ENCODE measurements around the gene NFYB.
"Not testable (repeated sequence)": the region's sequence is repeated elsewhere in the genome, so short reads cannot be mapped to it uniquely, and the experiment has no call there.

Gene NFYB

DNA sequence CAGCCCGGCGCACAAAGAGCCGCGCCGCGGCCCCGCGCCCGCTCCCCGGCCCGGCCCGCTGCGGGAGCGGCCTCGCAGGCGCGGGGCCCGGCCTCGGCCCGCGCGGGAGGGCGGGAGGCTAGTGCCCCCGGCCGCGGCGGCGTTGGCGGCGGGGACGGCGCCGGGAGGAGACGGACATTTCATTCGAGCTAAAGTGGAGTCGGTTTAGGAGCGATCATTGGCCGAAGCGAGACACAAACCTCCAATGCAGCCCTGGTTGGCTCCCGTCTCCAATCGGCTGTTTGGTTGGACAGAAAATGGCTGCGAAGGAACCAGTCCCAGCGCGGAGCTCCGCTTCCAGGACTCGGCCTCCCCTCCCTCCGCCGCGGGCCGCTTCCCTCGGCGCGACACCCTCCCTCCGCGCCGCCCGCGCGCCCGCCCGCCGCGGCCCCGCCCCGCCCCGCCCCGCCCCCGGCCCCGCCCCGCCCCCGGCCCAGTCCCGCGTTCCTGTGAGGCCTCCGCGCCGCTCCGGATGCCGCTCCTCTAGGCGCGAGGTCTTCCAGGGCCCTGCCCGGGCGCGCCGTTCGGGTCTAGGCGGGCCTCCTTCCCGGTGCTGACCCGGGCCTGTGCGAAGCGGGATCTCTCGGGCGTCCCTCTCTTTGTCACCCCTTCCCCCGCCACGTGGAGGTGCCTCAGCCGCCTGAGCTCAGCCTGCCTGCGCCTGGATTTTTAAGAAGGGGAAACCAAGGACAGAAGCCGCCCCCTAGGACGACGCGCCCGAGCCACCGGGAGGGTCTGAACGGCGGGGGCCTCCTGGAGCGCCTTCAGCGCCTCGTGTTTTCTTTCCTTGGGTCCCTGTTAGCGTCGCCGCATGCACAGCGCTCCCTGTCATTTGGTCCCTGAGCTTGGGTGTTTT is at the start of gene NFYB:
NFYB (minus strand) TSS at position 309 of the 895 bp plus-strand sequence. CDS start 2,757 bp downstream, outside the sequence.
- peak; percentile 97 for ATAC-seq

DNA sequence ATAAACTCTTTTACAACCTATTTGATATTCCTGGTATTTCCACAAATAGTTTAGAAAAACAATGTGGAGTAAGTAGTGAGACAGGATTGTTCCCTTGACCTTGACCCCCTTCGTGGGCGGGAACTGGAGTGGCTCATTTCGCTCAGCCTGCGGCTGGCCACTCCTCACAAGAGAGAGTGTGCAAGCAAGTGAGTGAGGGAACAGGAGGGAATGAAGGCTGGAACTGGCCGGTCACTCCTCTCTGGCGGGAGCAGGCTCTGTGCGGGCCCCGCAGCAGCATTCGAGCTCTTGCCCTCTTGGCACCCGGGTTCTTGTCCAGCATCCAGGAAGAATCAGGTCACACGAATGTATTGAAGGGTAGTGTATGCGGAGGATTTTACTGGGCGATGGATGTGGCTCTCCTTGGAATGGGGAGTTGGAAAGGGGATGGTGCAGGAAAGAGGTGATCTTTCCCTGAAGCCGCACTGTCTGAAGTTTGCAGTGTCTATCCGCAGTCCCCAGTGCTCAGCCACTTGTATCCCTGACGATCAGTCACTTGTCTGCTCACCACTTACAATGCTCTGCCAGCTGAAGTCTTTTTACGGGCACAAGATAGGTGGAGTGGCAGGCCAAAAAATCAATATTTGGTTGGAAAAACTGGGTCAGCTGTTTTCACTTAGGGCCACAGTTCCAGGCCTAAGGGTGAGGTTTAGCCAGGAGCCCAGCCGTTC is 49.6 kb upstream of the NFYB start:
- ATAC-seq = no peak

DNA sequence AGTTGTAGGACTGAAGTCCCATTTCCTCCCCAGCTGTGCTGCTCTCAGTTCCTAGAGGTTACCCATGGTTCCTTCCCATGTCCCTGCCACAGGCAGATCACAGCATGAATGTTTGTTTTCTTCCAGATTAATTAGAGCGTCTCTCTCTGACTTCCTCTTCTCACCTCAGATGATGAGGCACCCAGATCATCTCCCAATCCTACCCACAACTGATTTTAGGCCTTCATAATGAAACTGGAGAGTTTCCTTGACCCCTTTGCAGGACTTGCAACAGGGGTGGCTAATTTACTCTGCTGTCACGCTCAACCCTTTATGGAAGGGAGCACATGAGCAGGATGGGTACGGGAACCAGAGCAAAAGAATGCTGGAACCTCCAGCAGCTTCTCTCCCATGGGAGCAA is 45.4 kb upstream of the NFYB start:
- ATAC-seq = no peak

DNA sequence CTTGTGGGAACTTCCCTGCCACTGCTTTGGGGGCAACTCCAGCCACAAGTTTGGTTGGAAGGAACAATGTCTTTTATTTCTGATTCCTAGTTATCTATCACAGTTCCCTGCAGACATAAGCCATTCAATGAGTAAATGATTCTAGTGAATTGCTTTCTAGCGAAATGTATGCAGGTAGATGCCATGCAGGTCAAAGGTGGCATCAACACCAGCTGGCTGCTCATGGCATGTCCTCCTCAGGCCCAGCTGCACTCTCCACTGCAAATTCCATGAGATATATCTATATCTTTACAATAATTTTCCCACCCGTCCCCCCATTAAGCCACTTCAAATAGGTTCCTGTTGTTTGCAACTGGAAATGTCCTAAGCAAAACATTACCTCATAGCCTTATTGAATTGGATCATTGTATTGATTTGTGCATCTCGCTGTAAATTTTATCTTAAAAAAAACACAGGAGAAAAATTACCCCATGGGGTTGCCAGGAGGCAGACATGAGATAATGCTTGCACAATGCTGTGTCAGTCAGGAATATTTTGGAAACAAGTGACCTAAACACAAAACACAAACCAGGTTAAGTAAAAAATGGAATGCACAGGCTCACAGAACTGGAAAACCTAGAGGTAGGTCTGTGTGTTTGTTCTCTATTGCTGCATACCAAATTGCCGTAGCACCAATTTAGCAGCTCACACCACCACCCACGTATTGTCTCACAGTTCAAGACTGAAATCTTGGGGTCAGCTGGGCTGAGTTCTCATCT is 44.8 kb upstream of the NFYB start:
- no peak for ATAC-seq

DNA sequence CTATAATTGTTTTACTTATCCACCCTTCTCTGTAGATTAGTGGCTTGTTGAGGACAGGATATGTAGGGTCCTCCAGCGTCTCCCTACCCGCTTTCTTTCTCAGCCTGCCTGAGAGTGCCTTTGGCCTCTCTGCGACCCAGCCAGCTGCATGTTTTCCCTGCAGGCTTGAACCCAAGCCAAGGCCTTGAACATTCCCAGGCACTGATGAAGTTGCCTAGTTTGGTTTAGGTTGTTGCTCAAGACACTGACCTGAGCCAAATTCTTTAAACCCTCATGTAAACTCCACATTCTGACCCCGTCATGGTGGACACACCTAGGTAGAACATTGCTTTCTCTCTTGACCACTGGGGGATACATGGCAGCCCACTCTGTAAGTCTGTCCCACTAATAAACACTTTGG is 44.1 kb upstream of the NFYB start:
- ATAC-seq = no peak

DNA sequence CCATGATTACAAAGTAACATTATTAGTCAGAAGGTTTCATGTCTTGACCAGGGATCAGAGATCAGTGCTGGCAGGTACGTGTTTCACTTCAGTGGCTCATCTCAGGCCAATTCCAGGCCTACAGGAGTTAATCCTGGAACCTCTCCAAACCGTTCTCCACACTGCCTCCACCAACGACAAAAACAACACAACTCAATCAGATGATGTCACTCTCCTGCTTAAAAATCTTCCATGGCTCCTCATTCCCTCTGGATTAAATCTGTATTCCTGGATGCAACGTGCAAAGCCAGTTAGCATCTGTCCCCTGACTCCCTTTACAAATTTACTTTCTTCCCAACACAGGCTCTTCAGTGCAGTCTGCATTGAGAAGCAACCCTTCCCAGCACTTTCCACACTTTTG is 43.3 kb upstream of the NFYB start:
- ATAC-seq = no peak

DNA sequence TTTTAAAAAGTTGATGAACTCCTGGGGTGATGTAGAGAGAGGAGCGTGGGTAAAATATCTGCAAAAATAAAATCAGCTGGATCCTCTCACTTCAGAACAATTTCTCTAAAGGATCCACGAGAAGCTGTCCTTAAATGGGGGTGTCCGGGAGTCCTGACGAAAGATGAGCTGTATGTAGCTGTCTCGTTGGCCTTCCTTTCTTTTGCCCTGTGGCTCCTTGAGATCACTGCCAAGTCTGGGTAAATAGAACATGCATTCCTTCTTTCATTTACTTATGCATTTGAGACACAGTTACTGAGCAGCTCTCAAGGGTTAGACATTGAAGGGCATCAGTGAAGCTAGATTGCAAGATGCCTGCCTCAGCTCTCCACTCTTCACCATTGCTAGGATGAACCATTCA is 42.4 kb upstream of the NFYB start:
- no peak for ATAC-seq

DNA sequence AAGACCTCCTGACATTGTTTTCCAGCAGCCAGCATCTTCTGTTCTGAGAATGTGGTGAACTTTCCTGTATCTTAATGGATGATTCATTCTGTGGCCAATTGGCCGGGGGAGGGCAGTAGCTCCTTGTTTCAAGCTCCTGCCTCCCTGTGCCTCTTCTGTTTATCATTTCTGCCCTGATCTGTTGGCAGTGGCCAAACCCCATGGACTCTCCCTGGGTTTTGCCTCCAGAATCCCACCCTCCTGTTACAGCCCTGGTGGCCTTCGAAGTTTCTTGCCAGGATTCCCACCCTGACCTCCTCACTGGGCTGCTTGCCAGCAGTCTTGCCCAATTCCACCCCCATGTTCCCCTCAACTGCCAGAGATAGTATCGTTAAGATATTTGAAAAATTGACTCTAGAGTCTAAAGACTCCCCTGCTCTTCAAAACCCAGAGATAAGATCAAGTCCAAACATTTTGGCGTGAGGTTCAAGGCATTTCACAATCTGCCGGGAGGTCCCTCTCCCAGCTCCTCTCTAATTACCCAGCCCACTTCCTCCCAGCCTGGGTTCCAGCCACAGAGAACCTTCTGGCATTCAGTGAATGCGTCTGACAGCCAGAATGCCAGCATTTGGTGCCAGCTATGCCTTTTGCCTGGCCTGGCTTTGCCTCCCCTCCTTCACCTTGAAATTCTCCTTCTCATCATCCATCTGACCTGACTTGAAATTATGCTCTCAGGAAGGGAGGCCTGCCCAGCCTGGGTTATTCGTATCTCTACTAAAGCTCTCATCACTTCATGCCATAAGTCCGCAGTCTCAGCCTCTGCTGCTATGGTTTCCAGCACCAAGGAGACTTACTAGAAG is 39.9 kb upstream of the NFYB start:
- no peak for ATAC-seq

DNA sequence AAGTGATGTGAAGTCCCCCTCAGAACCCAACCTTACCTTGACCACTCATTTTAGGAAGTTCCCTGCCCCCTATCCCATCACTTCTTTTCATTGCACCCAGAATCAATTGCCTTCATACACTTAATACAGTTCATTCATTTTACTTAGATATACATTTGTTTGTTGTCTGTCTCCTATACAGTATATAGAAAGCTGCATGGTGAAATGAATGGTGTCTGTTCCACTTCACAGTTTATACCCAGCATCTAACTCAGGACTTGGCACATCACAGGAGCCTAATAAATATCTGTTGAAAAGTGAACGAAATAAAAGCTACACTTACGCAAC is 39.3 kb upstream of the NFYB start:
- no peak for ATAC-seq

DNA sequence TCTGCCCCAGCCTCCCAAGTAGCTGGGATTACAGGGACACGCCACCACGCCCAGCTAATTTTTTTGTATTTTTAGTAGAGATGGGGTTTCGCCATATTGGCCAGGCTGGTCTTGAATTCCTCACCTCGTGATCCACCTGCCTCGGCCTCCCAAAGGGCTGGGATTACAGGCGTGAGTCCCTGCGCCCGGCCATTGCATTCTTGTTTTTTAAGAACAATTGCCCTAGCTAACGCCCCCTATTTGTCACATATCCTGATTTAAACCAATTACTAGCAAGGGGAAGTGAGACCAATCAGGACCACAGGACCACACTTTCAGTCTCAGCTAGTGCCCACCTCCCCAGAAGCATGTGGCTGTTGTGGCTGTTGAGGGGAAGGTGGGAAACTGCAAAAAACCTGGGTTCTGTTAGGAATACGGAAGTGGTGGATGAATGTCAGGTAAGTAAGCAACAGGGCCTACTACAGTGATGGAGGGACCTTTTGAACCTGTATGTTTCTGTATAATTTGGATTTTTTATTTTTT is 37.8 kb upstream of the NFYB start:
- ATAC-seq = no peak

DNA sequence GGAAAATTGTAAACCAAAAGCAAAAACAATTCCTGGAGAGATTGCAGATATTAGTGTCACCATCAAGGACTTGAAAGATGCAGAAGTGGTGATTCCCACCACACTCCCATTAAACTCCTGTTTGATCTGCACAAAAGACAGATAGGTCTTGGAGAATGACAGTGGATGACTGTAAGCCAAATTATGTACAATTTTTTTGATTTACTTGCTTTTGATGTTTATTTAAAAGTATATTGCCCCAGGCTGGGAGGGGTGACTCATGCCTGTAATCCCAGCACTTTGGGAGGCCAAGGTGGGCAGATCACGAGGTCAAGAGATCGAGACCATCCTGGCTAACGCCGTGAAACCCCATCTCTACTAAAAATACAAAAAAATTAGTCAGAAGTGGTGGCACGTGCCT is 35.8 kb upstream of the NFYB start:
- not testable (repeated sequence) for ATAC-seq

DNA sequence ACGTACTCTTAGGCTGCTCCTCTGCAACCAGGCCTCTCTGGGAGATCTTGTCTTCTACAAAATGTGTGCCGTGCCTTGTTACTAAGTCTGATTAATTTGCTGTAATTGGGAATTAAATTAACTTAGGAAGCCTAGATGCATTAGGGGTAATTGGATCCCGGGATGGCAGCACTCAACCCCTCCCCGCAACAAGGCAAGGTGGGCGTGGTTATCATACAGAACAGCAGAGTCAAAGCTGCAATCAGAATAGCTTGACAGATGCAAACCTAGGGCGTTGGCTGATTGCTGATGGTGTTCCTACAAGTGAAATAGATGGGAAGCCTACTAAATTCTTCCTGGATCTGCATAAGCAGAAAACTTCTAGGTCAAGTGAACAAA is 34.5 kb upstream of the NFYB start:
- no peak for ATAC-seq

DNA sequence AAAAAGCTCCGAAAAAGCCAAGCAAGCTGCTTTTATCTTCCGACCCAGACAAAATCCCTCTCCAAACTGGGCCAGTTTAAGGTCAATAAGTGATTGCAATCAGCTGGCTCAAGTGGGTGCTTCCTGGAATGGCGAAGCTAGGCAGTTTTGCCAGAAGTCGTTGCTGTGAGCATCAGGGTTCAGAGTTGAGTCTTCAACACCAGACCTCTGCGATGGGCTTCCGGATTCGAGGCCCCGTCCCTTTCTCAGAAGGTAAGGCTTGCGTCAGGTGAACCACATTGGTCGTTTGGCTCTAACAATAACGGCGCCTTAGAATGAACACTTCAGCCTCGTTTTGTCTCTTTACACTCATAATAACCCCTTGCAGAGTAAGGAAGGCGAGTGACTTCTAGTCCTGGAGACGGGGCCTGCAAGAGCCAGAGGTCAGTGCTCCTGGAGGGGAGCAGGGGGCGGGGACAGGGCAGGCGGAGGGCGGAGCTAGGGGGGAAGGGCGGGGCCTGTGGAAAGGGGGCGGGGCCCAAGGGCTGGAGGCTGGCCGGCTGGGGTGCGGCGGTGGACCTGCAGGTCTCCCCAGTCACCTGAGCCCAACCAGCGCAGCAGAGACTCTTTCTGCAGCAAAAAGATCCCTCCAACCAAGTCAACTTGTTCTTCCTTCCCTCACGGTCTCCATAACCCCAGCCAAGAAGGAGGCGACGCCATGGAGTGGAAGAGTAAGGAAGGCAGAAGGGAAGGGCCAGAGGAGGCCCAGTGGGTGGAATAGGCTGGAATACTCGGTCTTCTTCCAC is 34.0 kb upstream of the NFYB start:
- no peak for ATAC-seq

DNA sequence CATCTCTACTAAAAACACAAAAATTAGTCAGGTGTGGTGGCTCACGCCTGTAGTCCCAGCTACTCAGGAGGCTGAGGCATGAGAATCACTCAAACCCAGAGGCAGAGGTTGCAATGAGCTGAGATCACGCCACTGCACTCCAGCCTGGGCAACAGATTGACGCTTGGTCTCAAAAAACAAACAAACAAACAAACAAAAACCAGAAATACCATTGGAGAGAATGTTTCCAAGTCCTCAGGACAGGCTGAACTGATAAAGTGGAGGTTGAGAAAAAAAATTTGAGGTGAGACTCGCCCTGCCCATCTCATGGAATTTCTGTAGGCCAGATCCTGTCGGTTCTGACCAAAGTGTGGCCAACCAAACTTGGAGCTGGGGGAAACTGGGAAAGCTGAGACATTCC is 30.6 kb upstream of the NFYB start:
- no peak for ATAC-seq

DNA sequence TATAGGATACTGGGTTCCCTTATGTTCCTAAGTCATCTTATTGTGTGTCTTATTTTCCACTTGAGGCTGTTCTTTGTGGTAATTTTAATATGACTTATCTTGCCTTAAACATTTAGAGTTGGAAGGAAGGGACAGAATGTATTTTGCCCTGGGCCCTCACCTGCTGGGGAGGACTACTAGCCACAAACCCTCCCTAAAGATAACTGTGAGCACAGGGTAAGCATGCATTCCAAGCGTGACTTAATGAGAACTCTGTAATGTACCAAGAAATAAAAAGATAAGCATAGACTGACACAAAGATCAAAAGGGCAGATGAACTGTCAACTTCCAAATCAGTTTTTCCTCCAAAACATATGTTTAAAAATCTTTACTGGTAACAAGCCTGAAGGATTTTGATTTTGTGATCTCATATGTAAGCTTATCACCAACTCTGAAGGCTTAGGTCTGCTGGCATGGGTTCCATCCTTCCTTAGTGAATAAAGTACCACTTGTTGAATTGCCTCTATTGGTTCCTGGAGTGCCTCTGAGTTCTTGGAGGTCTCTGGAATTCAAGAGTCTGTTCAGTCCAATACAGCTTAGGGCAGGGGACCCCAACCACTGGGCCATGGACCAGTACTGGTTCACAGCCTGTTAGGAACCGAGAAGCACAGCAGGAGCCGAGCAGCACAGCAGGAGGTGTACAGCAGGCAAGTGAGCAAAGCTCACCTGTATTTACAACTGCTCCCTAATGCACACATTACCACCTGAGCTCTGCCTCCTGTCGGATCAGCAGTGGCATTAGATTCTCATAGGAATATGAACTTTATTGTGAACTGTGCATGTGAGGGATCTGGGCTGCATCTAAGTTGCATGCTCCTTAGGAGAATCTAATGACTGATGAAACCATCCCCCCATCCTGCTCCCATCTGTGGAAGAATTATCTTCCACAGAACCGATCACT is 29.8 kb upstream of the NFYB start:
- no peak for ATAC-seq

DNA sequence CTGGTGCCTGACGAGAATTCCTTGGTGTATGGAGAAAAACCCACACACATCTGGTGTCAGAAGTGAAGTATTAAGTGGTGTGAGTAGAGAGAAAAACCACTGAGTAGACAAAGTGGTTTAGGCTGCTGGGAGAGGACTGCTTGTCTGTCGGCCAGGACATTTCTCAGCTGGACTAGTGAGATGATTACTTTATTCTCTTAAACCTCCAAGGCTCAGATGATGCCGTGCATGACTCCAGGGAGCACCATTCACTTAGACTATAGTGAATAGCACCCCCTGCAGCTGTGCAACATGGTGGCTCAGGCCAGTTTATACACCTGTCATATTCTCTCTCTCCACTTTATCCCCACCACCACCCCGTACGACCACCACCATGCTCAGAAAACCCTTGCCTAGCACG is 28.5 kb upstream of the NFYB start:
- no peak for ATAC-seq

DNA sequence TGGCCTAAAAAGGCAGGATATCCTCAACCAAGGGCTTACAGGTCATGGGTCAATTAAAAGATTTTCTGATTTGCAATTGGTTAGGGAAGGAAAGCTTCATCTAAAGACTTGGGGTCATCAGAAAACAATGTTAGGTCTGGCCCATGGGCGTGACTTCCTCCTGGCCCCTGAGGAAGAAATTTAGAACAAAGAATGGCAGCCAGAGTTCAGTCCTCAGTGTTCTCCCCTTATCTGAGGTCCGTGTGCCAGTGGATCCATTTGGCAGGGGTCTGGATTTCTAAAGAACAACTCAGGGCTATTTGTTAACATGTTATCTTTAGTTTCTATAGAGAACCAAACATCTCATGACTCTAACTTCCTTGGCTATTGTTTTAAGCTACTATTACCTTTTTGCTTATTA is 27.8 kb upstream of the NFYB start:
- ATAC-seq = no peak

DNA sequence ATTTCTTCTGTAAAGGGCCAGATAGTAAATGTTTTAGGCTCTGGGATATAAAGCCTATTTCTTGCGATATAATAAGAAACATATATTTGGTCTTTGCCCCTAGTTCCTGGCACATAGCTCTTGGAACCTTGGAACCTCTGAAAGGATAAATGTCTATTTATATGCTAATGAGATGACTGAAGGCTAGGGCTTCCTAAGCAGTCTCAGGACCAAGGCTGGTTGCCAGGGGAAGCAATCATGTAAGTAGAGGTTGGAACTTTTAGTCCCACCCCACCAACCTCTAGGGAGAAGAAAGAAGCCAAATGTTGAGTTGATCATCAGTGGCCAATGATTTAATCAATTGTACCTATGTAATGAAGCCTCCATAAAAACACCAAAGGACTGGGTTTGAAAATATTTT is 26.6 kb upstream of the NFYB start:
- no peak for ATAC-seq

DNA sequence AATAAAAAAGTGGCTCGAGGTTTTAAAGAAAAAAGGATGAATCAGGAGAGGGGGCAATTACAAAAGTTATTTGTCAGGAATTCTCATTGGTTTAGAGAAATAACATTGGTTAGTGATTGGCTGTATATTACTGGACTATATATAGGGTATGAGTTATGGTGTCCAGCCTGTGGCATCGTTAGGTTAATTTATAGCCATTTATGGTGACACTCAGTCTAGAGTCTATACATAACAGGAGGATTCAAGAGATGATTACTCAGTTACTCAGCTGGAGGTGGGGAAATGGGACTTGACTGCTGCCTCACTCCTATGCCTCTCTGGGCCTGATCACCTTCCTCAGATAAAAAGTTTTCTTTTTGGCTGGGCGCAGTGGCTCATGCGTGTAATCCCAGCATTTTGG is 25.6 kb upstream of the NFYB start:
- no peak for ATAC-seq

DNA sequence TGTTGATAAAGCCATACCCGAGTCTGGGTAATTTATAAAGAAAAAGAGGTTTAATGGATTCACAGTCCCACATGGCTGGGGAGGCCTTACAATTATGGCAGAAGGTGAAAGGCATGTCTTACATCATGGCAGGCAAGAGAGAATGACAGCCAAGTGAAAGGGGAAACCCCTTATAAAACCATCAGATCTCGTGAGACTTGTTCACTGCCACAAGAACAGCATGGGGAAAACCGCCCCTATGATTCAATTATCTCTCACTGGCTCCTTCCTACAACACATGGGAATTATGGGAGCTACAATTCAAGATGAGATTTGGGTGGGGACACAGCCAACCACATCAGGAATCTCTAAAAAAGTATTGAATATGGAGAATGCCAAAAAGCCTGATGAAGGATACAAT is 25.0 kb upstream of the NFYB start:
- not testable (repeated sequence) for ATAC-seq
